H1 (cell line): ENCODE results near the gene HOXD4. TPM values are rescaled to one million over a fixed set of nuclear protein-coding genes. Genes with fewer than 3 reads are reported as not detected.

ENCODE experiments used
- CTCF ChIA-PET: fragments of 300-600 bp; sonication (Branson Sonifier 250); formaldehyde crosslinking; loops from one replicate; lab custom pipeline; 2021; ENCODE audit not compliant: partially characterized antibody; lab: Charles Lee
- POLR2A ChIA-PET: fragments of 300-600 bp; sonication (Branson Sonifier 250); formaldehyde crosslinking; loops from one replicate; lab custom pipeline; 2021; ENCODE audit warnings: inconsistent platforms; ENCODE audit not compliant: partially characterized antibody; lab: Charles Lee
- DNase-seq, 2 experiments: peaks; one replicate each; pipeline versions ENCODE4 v3.0.0 to v3.0.0-alpha.2; 2010 to 2022; ENCODE audit warnings: low spot score in 2 of 2, low read depth in 1 of 2, mixed read lengths in 1 of 2
- FAIRE-seq: peaks from 2 replicates; lab custom pipeline; 2011; peaks lifted over from hg19 to GRCh38; lab: Jason Lieb, UNC
- H2AFZ ChIP-seq: 2 replicates; pipeline ENCODE4 v1.8.1; 2012; ENCODE audit warnings: low read length, inconsistent platforms
- H2AK5ac ChIP-seq: 2 replicates; pipeline ENCODE4 v1.6.1; 2013; ENCODE audit warnings: low read depth, low read length
- H2BK120ac ChIP-seq: replicated peaks from 2 replicates; pipeline ENCODE3; 2013; ENCODE audit warnings: low read depth, low read length, inconsistent platforms
- H2BK12ac ChIP-seq: 2 replicates; pipeline ENCODE4 v1.6.1; 2013; ENCODE audit warnings: low read depth, low read length
- H2BK15ac ChIP-seq: 2 replicates; pipeline ENCODE4 v1.6.1; 2013; ENCODE audit warnings: low read length
- H2BK20ac ChIP-seq: 2 replicates; pipeline ENCODE4 v1.6.1; 2013; ENCODE audit warnings: low read length
- H2BK5ac ChIP-seq: 2 replicates; pipeline ENCODE4 v1.6.1; 2013; ENCODE audit warnings: low read depth, low read length
- H3K14ac ChIP-seq: 2 replicates; pipeline ENCODE4 v1.6.1; 2013; ENCODE audit warnings: inconsistent platforms; ENCODE audit not compliant: insufficient read length
- H3K18ac ChIP-seq: 2 replicates; pipeline ENCODE4 v1.6.1; 2013; ENCODE audit warnings: low read length; ENCODE audit errors: extremely low read depth
- H3K23ac ChIP-seq: 2 replicates; pipeline ENCODE4 v1.6.1; 2013; ENCODE audit warnings: inconsistent platforms; ENCODE audit not compliant: insufficient read length
- H3K23me2 ChIP-seq: 2 replicates; pipeline ENCODE4 v1.6.1; 2013; ENCODE audit warnings: low read depth, low read length
- H3K27ac ChIP-seq: 2 replicates; pipeline ENCODE4 v1.6.1; 2011; ENCODE audit warnings: low read depth, low read length, inconsistent platforms
- H3K27me3 ChIP-seq, 4 experiments: replicated peaks in 1 of 4; 1 replicate in 1 of 4; 2 replicates in 3 of 4; pipeline versions ENCODE4 v1.6.1 to v1.8.1; 2011 to 2013; ENCODE audit warnings: low read length in 3 of 4, mild to moderate bottlenecking in 3 of 4, inconsistent platforms in 2 of 4, mixed read lengths in 2 of 4, moderate library complexity in 1 of 4; ENCODE audit not compliant: control insufficient read depth in 3 of 4, insufficient read depth in 3 of 4; ENCODE audit errors: extremely low read depth in 1 of 4
- H3K36me3 ChIP-seq, 4 experiments: 2 replicates each; pipeline versions ENCODE4 v1.6.1 to v1.8.1; 2011 to 2013; ENCODE audit warnings: mild to moderate bottlenecking in 4 of 4, low read length in 3 of 4, moderate library complexity in 2 of 4, control low read depth in 1 of 4, inconsistent platforms in 1 of 4; ENCODE audit not compliant: insufficient read depth in 4 of 4, control insufficient read depth in 2 of 4
- H3K4ac ChIP-seq: replicated peaks from 2 replicates; pipeline ENCODE3; 2013; ENCODE audit warnings: low read length, low read depth, mixed read lengths, inconsistent platforms; ENCODE audit not compliant: insufficient read length
- H3K4me1 ChIP-seq, 4 experiments: replicated peaks in 1 of 4; 1 replicate in 1 of 4; 2 replicates in 3 of 4; pipeline versions ENCODE4 v1.6.1 to v1.8.1; 2011 to 2013; ENCODE audit warnings: low read length in 3 of 4, inconsistent platforms in 2 of 4, mixed read lengths in 1 of 4; ENCODE audit not compliant: insufficient read depth in 4 of 4, control insufficient read depth in 3 of 4
- H3K4me2 ChIP-seq, 2 experiments: 2 replicates each; pipeline versions ENCODE4 v1.6.1 to v1.8.1; 2011 to 2013; ENCODE audit warnings: low read depth in 2 of 2, low read length in 2 of 2, control low read depth in 1 of 2, inconsistent platforms in 1 of 2, mild to moderate bottlenecking in 1 of 2; ENCODE audit not compliant: insufficient read depth in 1 of 2
- H3K4me3 ChIP-seq, 4 experiments: fragments of 200-600, 300-600 bp in 1 of 4; sonication (generic), shearing (Covaris generic), sonication (Bioruptor Twin) in 1 of 4; 2 replicates each; pipeline versions ENCODE4 v1.5.1 to v1.8.1; 2011 to 2016; ENCODE audit warnings: low read length in 4 of 4, low read depth in 3 of 4, control low read depth in 2 of 4, inconsistent platforms in 2 of 4, mild to moderate bottlenecking in 2 of 4, mixed read lengths in 1 of 4, moderate library complexity in 1 of 4; ENCODE audit not compliant: insufficient read depth in 2 of 4; ENCODE audit errors: extremely low read depth in 1 of 4
- H3K56ac ChIP-seq: replicated peaks from 2 replicates; pipeline ENCODE3; 2013; ENCODE audit warnings: low read depth, mild to moderate bottlenecking, mixed read lengths, low read length, inconsistent platforms; ENCODE audit not compliant: insufficient read length
- H3K79me1 ChIP-seq: 2 replicates; pipeline ENCODE4 v1.6.1; 2013; ENCODE audit warnings: low read depth, low read length, control low read depth
- H3K79me2 ChIP-seq, 2 experiments: 2 replicates each; pipeline versions ENCODE4 v1.6.1 to v1.8.1; 2012 to 2013; ENCODE audit warnings: low read length in 2 of 2, mild to moderate bottlenecking in 2 of 2, inconsistent platforms in 1 of 2; ENCODE audit not compliant: insufficient read depth in 2 of 2, control insufficient read depth in 1 of 2
- H3K9ac ChIP-seq, 4 experiments: replicated peaks in 1 of 4; 1 replicate in 1 of 4; 2 replicates in 3 of 4; pipeline versions ENCODE4 v1.6.1 to v1.8.1; 2011 to 2013; ENCODE audit warnings: low read depth in 3 of 4, low read length in 3 of 4, control low read depth in 2 of 4, mild to moderate bottlenecking in 2 of 4, moderate library complexity in 2 of 4, inconsistent platforms in 1 of 4; ENCODE audit errors: extremely low read depth in 1 of 4
- H3K9me3 ChIP-seq, 2 experiments: 2 replicates each; pipeline versions ENCODE4 v1.6.1 to v1.8.1; 2012 to 2013; ENCODE audit warnings: mild to moderate bottlenecking in 2 of 2, moderate library complexity in 2 of 2, control low read depth in 1 of 2, inconsistent platforms in 1 of 2, low read depth in 1 of 2, low read length in 1 of 2, mixed read lengths in 1 of 2; ENCODE audit not compliant: insufficient read depth in 2 of 2
- H4K20me1 ChIP-seq, 2 experiments: replicated peaks in 1 of 2; 2 replicates each; pipeline versions ENCODE3 to v1.8.1; 2011 to 2013; ENCODE audit warnings: inconsistent platforms in 2 of 2, low read length in 2 of 2, mild to moderate bottlenecking in 1 of 2; ENCODE audit not compliant: insufficient read depth in 2 of 2, control insufficient read depth in 1 of 2
- H4K5ac ChIP-seq: 2 replicates; pipeline ENCODE4 v1.6.1; 2013; ENCODE audit warnings: low read length, low read depth, mixed read lengths, inconsistent platforms; ENCODE audit not compliant: insufficient read length
- H4K8ac ChIP-seq: 2 replicates; pipeline ENCODE4 v1.8.0; 2013; ENCODE audit warnings: mild to moderate bottlenecking, moderate library complexity, low read length, inconsistent platforms; ENCODE audit not compliant: insufficient read depth; ENCODE audit errors: extremely low read depth
- H4K91ac ChIP-seq: replicated peaks from 2 replicates; pipeline ENCODE3; 2013; ENCODE audit warnings: low read length, mixed read lengths, inconsistent platforms; ENCODE audit not compliant: insufficient read length
- BACH1 ChIP-seq: IDR thresholded peaks from 2 replicates; pipeline ENCODE4 v1.6.1; 2012; ENCODE audit warnings: low read length, improper control_type of control experiment
- CBX8 ChIP-seq: fragments of 300-800, 300-1000 bp; sonication (generic); IDR thresholded peaks from 2 replicates; pipeline ENCODE4 v1.7.1; 2016; ENCODE audit warnings: low read depth, low read length, borderline replicate concordance
- EP300 ChIP-seq, 2 experiments: IDR thresholded peaks; 1 replicate in 1 of 2; 2 replicates in 1 of 2; pipeline ENCODE4 v1.6.1; 2011 to 2012; ENCODE audit warnings: low read depth in 2 of 2, low read length in 2 of 2, mild to moderate bottlenecking in 2 of 2, borderline replicate concordance in 1 of 2, inconsistent platforms in 1 of 2, moderate library complexity in 1 of 2
- RFX5 ChIP-seq: IDR thresholded peaks from 2 replicates; pipeline ENCODE4 v1.6.1; 2011; ENCODE audit warnings: low read depth, low read length, improper control_type of control experiment, borderline replicate concordance
- RNF2 ChIP-seq: fragments of 200-900, 300-1000 bp; sonication (generic); IDR thresholded peaks from 2 replicates; pipeline ENCODE4 v1.7.1; 2016; ENCODE audit warnings: borderline replicate concordance, low read depth, mild to moderate bottlenecking, antibody characterized with exemption, low read length; ENCODE audit not compliant: poor library complexity, severe bottlenecking; ENCODE audit errors: missing control alignments
- TAF7 ChIP-seq: optimal IDR thresholded peaks from 2 replicates; pipeline ENCODE3; 2011; ENCODE audit warnings: low read depth, mild to moderate bottlenecking, inconsistent platforms, low read length, moderate library complexity, borderline replicate concordance
- WGBS, 2 experiments: shearing (Covaris generic) in 1 of 2; methylation state at CpG; one replicate each; pipeline versions ENCODE4 v1.1.6 to v1.1.7; 2013 to 2015; ENCODE audit warnings: low lambda C conversion rate in 2 of 2, mixed read lengths in 2 of 2, inconsistent platforms in 1 of 2, low coverage in 1 of 2, missing lambda C conversion rate in 1 of 2; ENCODE audit not compliant: insufficient replicate concordance in 2 of 2, insufficient coverage in 1 of 2, insufficient read length in 1 of 2; ENCODE audit errors: extremely low coverage in 1 of 2, missing lambda C conversion rate in 1 of 2; 5-methylcytosine and 5-hydroxymethylcytosine counted together
- polyA plus RNA-seq, 7 experiments: library from polyadenylated mRNA; depleted of rRNA in 3 of 7; stranded (reverse) in 5 of 7; unstranded in 2 of 7; fragments of >200 nt in 5 of 7; fragments of 200-250 nt in 2 of 7; gene quantifications; 1 replicate in 5 of 7; 2 replicates in 1 of 7; 4 replicates in 1 of 7; pipeline versions ENCODE4 v1.2.1 to v1.2.3, GENCODE V29; 2011 to 2013; ENCODE audit warnings: missing spikeins in 2 of 7, mixed read lengths in 2 of 7
- total RNA-seq: library from RNA; stranded (reverse); fragmentation: NEBNext Ultra II Directional; extraction: Animal tissue kit (Norgen Biotek cat#: 25700); gene quantifications from 2 replicates; pipeline ENCODE4 v1.2.1, GENCODE V29; 2021

HOXD4 gene
- total and polyA plus RNA-seq, 2 of the 8 experiments (the other 6 are each of a cell fraction or from before 2014, with no cell fraction given), result not detected

GRCh38 chr2:176172895-176173566 lies 21.7 kb downstream of the HOXD4 start:
- DNase-seq, result no peak
- Histone ChIP-seq H2BK12ac (no peak overlapping the region), H2BK15ac (no peak overlapping the region), H3K79me2 (no peaks in the 10 kb centered on the region), H2AFZ (no peak overlapping the region), H3K56ac (no peak overlapping the region), H2AK5ac (no peak overlapping the region), H4K20me1 (peaks cover 3 to 37% of the 10 kb centered on the region in 2 experiments), H3K79me1 (no peaks in the 10 kb centered on the region), H2BK5ac (no peak overlapping the region), H3K4me2 (peak overlapping the region in 1 of 2 experiments; percentile 76; a peak in 1 of 4 replicates), H3K14ac (no peak overlapping the region), H3K9ac (no peak overlapping the region), H4K8ac (no peak overlapping the region), H3K4me1 (peaks cover 3 to 28% (median 16%) of the 10 kb centered on the region in 4 experiments), H2BK20ac (no peak overlapping the region), H3K4ac (no peak overlapping the region), H3K23ac (no peak overlapping the region), H3K27me3 (peaks cover 94 to 100% (median 99%) of the 10 kb centered on the region in 4 experiments), H3K36me3 (no peaks in the 10 kb centered on the region; a peak in 1 of 8 replicates), H3K4me3 (no peak overlapping the region), H4K5ac (no peak overlapping the region), H3K27ac (no peak overlapping the region), H3K9me3 (no peaks in the 10 kb centered on the region), H4K91ac (no peak overlapping the region), H3K18ac (no peak overlapping the region), H2BK120ac (no peak overlapping the region), H3K23me2 (peaks cover 7% of the 10 kb centered on the region; the same call in 1 of the 2 replicates)
- ChIA-PET CTCF (interaction anchor here (0.9 to 7.5 kb wide), 8 partner anchors 11 to 469 kb away, joined by 3 to 60 read pairs (median 3); partner anchors contain the start of genes HOXD1 and HOXD9), POLR2A (interaction anchor here (1.3 kb wide), 1 partner anchor 15 kb away, joined by 3 read pairs; no protein-coding TSS in a partner anchor)
- FAIRE-seq, result no peak
- WGBS, 2 experiments, result 33% methylated on average over 14 of the region's 14 CpGs; no CpG with 5 or more reads in 1 of the 2 experiments
- TF ChIP-seq EP300 (IDR thresholded peaks at IDR 0.05; ENCODE audit: borderline replicate concordance in 1 of 2, low read depth in 2 of 2, low read length in 2 of 2) (no peak), TAF7 (no peak), RFX5 (no peak), CBX8 (peak; percentile 96), RNF2 (peak; percentile 71), BACH1 (no peak)
